GM19455 (cell line): ENCODE measurements around the gene HOXB3.

Experiments used
- ATAC-seq: cut with Tn5 transposase; IDR thresholded peaks from one replicate; pipeline ENCODE4 v1.9.1; 2021; ENCODE audit not compliant: unreplicated experiment

Gene HOXB3

GRCh38 chr17:48588528-48588927 lies 1.5 kb downstream of the HOXB3 start:
- no peak for ATAC-seq

GRCh38 chr17:48588074-48588415 lies 2.0 kb downstream of the HOXB3 start:
- no peak for ATAC-seq

- ATAC-seq, result no peak
Measured at GRCh38 chr17:48587276-48588073, 2.6 kb downstream of the HOXB3 start.

- ATAC-seq, result no peak
Measured at GRCh38 chr17:48586355-48587258, 3.4 kb downstream of the HOXB3 start.

GRCh38 chr17:48584223-48584741 lies 5.8 kb downstream of the HOXB3 start:
- ATAC-seq, result no peak

- no peak for ATAC-seq
Measured at GRCh38 chr17:48583708-48584222, 6.3 kb downstream of the HOXB3 start.

- no peak for ATAC-seq
Measured at GRCh38 chr17:48582750-48583069, 7.3 kb downstream of the HOXB3 start.

GRCh38 chr17:48579760-48580554 lies 10.1 kb downstream of the HOXB3 start:
- ATAC-seq, result no peak

- ATAC-seq, result no peak
Measured at GRCh38 chr17:48579471-48579759, 10.6 kb downstream of the HOXB3 start.

GRCh38 chr17:48578616-48579470 lies 11.2 kb downstream of the HOXB3 start:
- peak; percentile 13 for ATAC-seq

- peak; percentile 53 for ATAC-seq
Measured at GRCh38 chr17:48577946-48578615, 12.0 kb downstream of the HOXB3 start, which contains the start of gene HOXB4. Gene HOXB4 (minus strand): TSS chr17:48578350. CDS start chr17:48578319, 31 bp downstream.

GRCh38 chr17:48577330-48577945 lies 12.6 kb downstream of the HOXB3 start:
- ATAC-seq, result no peak

GRCh38 chr17:48576479-48577309 lies 13.3 kb downstream of the HOXB3 start:
- ATAC-seq, result no peak

GRCh38 chr17:48575673-48576478 lies 14.2 kb downstream of the HOXB3 start:
- no peak for ATAC-seq

- ATAC-seq, result no peak
Measured at GRCh38 chr17:48575066-48575582, 14.9 kb downstream of the HOXB3 start.

- no peak for ATAC-seq
Measured at GRCh38 chr17:48574505-48575065, 15.5 kb downstream of the HOXB3 start.
